SK-N-MC (cell line): ENCODE data around the gene PSMD10.

Experiments
- DNase-seq: peaks from one replicate; pipeline ENCODE4 v3.0.0-alpha.2; 2011; ENCODE audit warnings: low read depth, low spot score
- H3K27ac ChIP-seq: fragments of 200-600 bp; sonication (generic); 2 replicates; pipeline ENCODE4 v1.5.1; 2016; ENCODE audit warnings: mixed run types
- H3K36me3 ChIP-seq: fragments of 200-600 bp; sonication (generic); 2 replicates; pipeline ENCODE4 v1.6.1; 2017; ENCODE audit warnings: antibody characterized with exemption, low read length, mixed read lengths; ENCODE audit not compliant: insufficient read depth
- H3K4me3 ChIP-seq: fragments of 200-600 bp; sonication (generic); 2 replicates; pipeline ENCODE4 v1.5.1; 2016
- H3K9ac ChIP-seq: fragments of 200-600 bp; sonication (generic); 2 replicates; pipeline ENCODE4 v1.8.0; 2017; ENCODE audit warnings: mixed run types, mixed read lengths; ENCODE audit not compliant: insufficient read length
- H3K9me3 ChIP-seq: fragments of 200-600 bp; sonication (generic); 2 replicates; pipeline ENCODE4 v1.6.1; 2017; ENCODE audit warnings: low read depth, mild to moderate bottlenecking, antibody characterized with exemption, low read length, moderate library complexity, mixed read lengths
- EZH2 ChIP-seq: fragments of 200-600 bp; sonication (generic); IDR thresholded peaks from one replicate; pipeline ENCODE4 v1.6.1; 2017; ENCODE audit warnings: antibody characterized with exemption
- FOXP2 ChIP-seq: optimal IDR thresholded peaks from 2 replicates; pipeline ENCODE3; 2011; ENCODE audit warnings: mild to moderate bottlenecking, moderate library complexity; ENCODE audit not compliant: insufficient read depth; ENCODE audit errors: extremely low read length, control extremely low read depth
- POLR2AphosphoS5 ChIP-seq: IDR thresholded peaks from 2 replicates; pipeline ENCODE4 v1.6.1; 2012; ENCODE audit warnings: mild to moderate bottlenecking, low read depth, low read length, borderline replicate concordance

The PSMD10 gene

DNA sequence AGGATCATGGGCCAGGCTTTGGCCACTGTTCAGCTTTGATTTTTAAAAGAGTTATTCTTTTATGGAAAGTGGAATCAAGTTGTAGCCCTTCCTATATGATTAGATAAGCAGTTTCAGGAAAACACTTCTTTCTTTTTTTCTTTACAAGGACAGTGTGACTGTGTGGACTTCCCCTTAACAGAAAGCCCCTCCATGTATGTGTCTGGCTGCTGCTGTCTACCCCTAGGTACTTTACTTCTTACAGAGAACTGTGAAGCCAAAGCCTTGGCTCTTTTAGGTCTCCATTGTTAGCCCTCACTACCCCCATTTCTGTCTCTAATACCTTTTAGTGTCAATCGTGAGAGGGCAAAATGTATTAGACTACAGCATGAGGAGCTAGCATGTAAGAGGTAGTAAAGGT is 27.3 kb downstream of the PSMD10 start:
- Histone ChIP-seq H3K27ac (no peak overlapping the region), H3K9me3 (no peaks in the 10 kb centered on the region), H3K4me3 (no peak overlapping the region), H3K36me3 (no peaks in the 10 kb centered on the region), H3K9ac (no peak overlapping the region)
- TF ChIP-seq FOXP2, result no peak
- no peak for TF ChIP-seq POLR2AphosphoS5
- no peak for TF ChIP-seq EZH2
- DNase-seq, result no peak

GRCh38 chrX:108059801-108060200 is 31.5 kb downstream of the PSMD10 start:
- TF ChIP-seq POLR2AphosphoS5, result no peak
- TF ChIP-seq EZH2, result no peak
- no peak for TF ChIP-seq FOXP2
- no peak for DNase-seq
- Histone ChIP-seq H3K9ac (no peak overlapping the region), H3K4me3 (no peak overlapping the region), H3K9me3 (no peaks in the 10 kb centered on the region), H3K36me3 (no peaks in the 10 kb centered on the region), H3K27ac (no peak overlapping the region)

DNA sequence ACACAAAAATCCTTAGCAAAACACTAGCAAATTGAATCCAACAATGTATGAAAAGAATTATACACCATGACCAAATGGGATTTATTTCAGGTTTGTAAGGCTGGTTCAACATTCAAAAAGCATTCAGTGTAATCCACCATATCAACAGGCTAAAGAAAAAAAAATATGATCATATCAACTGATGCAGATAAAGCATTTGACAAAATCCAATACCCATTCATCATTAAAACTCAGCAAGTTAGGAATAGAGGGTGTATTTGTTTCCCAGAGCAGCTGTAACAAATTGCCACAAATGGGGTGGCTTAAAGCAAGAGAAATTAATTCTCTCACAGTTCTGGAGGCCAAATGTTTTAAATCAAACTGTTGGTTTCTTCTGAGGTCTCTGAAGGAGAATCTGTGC is 35.8 kb downstream of the PSMD10 start:
- no peaks in the 10 kb centered on the region for H3K9me3 ChIP-seq
- no peak for TF ChIP-seq EZH2
- TF ChIP-seq FOXP2, result no peak
- no peak for TF ChIP-seq POLR2AphosphoS5
- no peak overlapping the region for H3K27ac ChIP-seq
- no peak overlapping the region for H3K9ac ChIP-seq
- H3K36me3 ChIP-seq, result no peaks in the 10 kb centered on the region
- H3K4me3 ChIP-seq, result no peak overlapping the region
- no peak for DNase-seq

DNA sequence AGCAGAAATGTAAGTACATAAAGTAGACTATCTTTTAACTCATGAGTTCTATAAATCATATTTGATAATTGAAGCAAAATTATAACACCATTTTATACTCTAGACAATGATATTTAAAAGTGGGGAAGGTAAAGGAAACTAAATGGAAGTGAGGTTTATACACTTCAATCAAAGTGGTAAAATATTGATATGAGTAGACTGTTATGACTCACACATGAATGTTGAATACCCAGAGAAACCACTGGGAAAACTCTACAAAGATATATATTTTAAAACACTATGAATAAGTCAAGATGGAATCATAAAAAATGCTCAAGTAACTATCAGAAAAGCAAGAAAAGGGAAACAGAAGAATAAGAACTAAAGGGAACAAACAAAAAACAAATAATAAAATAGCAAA is 38.1 kb downstream of the PSMD10 start:
- no peak overlapping the region for H3K9ac ChIP-seq
- no peak overlapping the region for H3K4me3 ChIP-seq
- no peaks in the 10 kb centered on the region for H3K9me3 ChIP-seq
- H3K36me3 ChIP-seq, result no peaks in the 10 kb centered on the region
- no peak overlapping the region for H3K27ac ChIP-seq
- DNase-seq, result no peak
- no peak for TF ChIP-seq EZH2
- no peak for TF ChIP-seq POLR2AphosphoS5
- no peak for TF ChIP-seq FOXP2

DNA sequence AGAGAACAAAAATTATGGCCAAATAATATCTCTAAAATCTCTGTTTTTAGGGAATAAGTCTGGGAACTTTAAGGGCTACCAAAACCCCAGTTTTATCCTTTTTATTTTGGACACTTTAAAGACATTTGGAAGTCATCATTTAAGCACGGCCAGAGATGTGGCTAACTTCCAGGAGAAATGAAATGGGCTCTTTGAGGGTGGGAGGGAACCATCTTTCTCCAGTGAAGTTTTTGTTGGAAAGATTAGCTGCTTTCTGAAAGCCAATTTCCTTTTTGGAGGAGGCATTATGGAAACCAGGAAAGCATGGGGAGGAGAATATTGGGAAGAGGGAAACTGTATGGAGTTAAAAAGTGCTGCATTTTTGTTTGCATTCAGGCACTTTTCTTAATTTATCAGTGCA is 41.7 kb downstream of the PSMD10 start:
- Histone ChIP-seq H3K27ac (no peak overlapping the region), H3K36me3 (no peaks in the 10 kb centered on the region), H3K4me3 (no peak overlapping the region), H3K9me3 (no peaks in the 10 kb centered on the region), H3K9ac (no peak overlapping the region)
- TF ChIP-seq EZH2 (no peak), POLR2AphosphoS5 (no peak), FOXP2 (no peak)
- no peak for DNase-seq

- no peak within 1 kb of the TSS for H3K9ac ChIP-seq
- H3K36me3 ChIP-seq, result no peaks in the 10 kb centered on the region
- H3K9me3 ChIP-seq, result no peaks in the 10 kb centered on the region
- H3K27ac ChIP-seq, result no peak within 1 kb of the TSS
- H3K4me3 ChIP-seq, result no peak within 1 kb of the TSS
- no peak for TF ChIP-seq FOXP2
- no peak for TF ChIP-seq EZH2
- TF ChIP-seq POLR2AphosphoS5, result no peak
- no peak for DNase-seq
These were observed 46.6 kb downstream of the PSMD10 start, which contains the start of gene VSIG1 for GRCh38 chrX:108044554-108045256. VSIG1 (plus strand) TSS chrX:108045065; CDS start chrX:108045131, 66 bp downstream.

- Histone ChIP-seq H3K9ac (no peak overlapping the region), H3K9me3 (no peaks in the 10 kb centered on the region), H3K4me3 (no peak overlapping the region), H3K36me3 (no peaks in the 10 kb centered on the region), H3K27ac (no peak overlapping the region)
- no peak for TF ChIP-seq EZH2
- no peak for TF ChIP-seq POLR2AphosphoS5
- no peak for TF ChIP-seq FOXP2
- DNase-seq, result no peak
These were observed 54.9 kb downstream of the PSMD10 start for GRCh38 chrX:108036298-108036973.

DNA sequence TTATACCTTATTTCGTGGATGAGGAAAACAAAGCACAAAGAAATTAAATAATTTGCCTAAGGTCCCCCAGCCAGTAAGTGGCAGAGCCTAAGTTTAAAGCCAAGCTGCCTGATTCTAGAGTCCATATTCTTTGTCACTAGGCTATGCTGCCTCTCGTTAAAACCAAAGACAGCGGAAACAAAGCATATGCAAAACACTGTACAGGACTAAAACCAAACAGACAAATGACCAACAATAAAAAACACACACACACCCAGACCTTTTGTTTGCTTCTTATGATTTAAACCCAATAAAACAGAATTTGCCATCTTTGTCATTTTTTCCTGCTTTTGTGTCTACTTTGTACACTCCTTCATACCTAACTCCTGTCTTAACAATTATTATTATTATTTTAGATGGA is 56.6 kb downstream of the PSMD10 start:
- Histone ChIP-seq H3K9ac (no peak overlapping the region), H3K36me3 (no peaks in the 10 kb centered on the region), H3K9me3 (no peaks in the 10 kb centered on the region), H3K4me3 (no peak overlapping the region), H3K27ac (no peak overlapping the region)
- no peak for DNase-seq
- no peak for TF ChIP-seq EZH2
- TF ChIP-seq POLR2AphosphoS5, result no peak
- no peak for TF ChIP-seq FOXP2
